EL (cell line): Measurements from ENCODE around the gene CBLN3.
A peak's percentile ranks its signal among the peaks of the same experiment; 100 is the strongest.

Source experiments
- DNase-seq: peaks from one replicate; pipeline ENCODE4 v3.0.0-alpha.2; 2016

Gene CBLN3

GRCh38 chr14:24438223-24439097 is 9.0 kb upstream of the CBLN3 start:
- DNase-seq: no peak

GRCh38 chr14:24437736-24438067 is 8.2 kb upstream of the CBLN3 start:
- no peak for DNase-seq

DNA sequence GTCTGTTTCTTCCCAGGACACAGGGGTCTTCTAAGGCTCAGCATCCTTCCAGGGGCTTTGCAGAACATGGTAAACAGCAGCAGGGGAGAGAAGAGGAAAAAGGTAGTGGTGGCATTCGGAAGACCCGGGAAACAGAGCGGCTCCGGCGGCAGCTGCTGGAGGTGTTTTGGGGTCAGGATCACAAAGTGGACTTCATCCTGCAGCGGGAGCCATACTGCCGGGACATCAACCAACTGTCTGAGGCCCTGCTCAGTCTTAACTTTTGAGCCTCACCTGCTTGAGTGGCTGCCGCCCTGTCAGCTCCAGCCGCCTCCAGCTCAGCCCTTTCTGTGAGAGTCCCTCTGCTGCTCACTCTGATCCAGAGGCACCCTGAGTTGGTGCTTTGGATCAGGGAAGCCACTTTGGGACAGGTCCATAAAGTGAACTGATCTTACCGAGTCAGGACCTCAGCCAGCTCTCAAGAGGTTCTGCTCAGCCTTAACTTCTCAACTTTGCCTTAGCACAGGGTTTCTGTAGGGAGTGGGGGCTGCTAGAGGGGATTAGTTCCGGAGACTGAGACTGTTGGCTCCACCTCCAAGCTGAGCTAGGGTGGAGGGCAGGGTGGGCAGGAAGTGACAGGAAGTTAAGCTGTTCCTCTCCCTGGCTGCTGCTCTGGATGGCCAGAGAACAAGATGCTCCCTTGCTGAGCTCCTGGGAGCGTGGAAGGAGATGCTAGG is 7.7 kb upstream of the CBLN3 start:
- DNase-seq: no peak

DNA sequence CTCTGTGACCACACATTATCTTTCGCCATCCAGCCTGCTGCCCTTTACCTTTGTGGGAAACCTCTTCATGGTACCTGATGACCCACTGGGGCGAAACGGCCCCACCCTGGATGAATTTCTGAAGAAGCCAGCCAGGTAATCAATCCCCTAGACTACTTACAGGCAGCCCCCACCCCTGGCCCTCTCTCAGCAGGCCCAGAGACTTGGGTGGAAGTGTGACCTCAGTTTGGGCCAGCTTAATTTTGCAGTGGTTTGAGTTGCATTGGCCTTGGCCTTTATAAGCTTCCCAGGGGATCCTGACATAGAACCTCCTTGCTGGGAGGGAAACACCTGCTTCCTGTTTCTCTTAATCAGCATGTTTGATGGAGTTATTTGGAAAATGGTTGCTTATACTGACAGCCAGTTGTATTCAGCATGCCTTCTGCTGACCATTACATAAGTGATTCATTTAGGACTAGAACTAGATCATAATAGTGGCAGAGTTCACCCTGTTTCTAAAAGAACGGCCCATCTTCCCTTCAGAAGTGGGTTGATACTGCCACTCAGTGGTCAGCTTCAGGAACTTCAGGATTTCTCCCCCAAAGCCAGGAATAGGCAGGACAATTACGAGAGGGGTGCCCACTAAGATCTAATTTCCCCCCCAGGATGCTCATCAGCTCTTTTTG is 7.0 kb upstream of the CBLN3 start:
- peak; percentile 81 for DNase-seq

- no peak for DNase-seq
Observed at GRCh38 chr14:24435998-24436354, 6.5 kb upstream of the CBLN3 start.

- DNase-seq: no peak
Observed at GRCh38 chr14:24435192-24435810, 5.8 kb upstream of the CBLN3 start.

- DNase-seq: no peak
Observed at GRCh38 chr14:24434676-24435075, 5.2 kb upstream of the CBLN3 start.

GRCh38 chr14:24434036-24434435 is 4.6 kb upstream of the CBLN3 start:
- no peak for DNase-seq

- no peak for DNase-seq
Observed at GRCh38 chr14:24432259-24433131, 3.0 kb upstream of the CBLN3 start.

DNA sequence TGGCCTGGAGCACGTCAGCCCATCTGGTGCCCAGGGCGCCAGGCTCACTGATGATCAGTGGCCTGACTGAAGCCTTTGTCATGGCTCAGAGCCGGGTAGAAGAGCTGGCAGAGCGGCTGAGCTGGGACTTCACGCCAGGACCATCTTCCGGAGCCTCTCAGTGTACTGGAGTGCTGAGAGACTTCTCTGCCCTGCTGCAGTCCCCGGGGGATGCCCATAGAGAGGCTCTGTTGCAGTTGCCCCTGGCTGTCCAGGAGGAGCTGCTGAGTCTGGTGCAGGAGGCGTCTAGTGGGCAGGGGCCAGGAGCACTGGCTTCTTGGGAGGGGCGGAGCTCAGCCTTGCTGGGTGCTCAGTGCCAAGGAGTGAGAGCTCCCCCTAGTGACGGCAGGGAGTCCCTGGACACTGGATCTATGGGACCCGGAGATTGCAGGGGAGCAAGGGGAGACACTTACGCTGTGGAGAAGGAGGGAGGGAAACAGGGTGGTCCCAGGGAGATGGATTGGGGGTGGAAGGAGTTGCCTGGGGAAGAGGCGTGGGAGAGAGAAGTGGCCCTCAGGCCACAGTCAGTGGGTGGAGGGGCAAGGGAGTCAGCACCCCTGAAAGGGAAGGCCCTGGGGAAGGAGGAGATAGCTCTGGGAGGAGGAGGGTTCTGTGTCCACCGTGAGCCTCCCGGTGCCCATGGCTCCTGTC is 2.2 kb upstream of the CBLN3 start:
- peak; percentile 95 for DNase-seq

DNA sequence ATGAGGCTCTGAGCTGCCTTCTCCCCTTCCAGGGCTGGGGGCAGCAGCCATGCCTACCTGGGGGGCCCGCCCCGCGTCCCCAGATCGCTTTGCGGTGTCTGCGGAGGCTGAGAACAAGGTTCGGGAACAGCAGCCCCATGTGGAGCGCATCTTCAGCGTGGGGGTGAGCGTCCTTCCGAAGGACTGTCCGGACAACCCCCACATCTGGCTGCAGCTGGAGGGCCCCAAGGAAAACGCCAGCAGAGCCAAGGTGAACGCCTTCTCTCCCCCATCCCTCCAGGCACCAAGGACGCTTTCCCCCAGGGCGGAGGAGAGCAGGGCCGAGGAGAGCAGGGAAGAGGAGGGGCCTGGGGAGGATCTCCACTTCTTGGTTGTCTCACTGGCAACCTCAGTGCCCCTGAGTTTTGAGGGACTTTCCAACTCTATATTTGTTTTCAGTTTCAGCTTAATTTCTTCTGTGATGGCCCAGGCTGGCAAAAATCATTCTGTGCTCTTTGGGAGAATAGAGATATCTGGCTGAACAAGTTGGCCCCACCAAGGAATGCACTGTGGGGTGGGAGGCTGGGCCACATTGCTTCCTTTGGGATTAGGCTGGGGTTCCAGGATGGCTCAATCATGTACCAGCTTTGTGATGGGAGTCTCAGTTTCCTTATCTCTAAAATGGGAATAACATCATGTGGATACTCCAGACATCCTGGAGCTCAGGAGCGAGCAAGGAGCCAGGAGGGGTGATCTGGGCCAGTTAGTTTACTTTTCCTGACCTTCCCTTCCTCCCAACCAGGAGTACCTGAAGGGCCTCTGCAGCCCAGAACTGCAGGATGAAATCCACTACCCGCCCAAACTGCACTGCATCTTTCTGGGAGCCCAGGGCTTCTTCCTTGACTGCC is 1.5 kb upstream of the CBLN3 start:
- DNase-seq: peak; percentile 69

DNA sequence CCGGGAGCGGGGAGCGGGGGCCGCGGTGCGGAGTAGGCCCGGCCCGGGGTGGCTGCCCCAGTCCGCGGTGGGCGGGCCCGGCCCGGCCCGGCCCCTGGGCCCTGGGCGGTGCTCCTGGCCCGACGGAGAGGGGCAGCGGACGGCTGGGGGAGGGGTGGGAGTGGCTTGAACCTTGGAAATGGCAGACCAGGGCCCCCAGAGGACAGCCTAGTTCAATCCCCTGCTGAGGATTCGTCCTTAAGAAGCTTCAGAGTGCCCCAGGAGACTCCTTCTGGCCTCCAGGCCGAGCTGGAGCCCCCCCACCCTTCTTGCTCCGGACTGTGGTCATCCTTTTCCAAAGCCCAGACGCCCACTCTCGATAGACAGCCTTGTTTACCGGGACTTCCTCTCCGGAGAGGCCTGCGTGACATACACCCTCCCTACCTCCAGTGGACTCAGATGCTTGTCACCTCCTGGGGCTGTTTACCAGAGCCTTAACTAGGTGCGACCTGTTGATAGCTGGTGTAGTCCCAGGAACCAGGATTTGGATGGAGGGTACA is 744 bp upstream of the CBLN3 start:
- DNase-seq: peak; percentile 86

DNA sequence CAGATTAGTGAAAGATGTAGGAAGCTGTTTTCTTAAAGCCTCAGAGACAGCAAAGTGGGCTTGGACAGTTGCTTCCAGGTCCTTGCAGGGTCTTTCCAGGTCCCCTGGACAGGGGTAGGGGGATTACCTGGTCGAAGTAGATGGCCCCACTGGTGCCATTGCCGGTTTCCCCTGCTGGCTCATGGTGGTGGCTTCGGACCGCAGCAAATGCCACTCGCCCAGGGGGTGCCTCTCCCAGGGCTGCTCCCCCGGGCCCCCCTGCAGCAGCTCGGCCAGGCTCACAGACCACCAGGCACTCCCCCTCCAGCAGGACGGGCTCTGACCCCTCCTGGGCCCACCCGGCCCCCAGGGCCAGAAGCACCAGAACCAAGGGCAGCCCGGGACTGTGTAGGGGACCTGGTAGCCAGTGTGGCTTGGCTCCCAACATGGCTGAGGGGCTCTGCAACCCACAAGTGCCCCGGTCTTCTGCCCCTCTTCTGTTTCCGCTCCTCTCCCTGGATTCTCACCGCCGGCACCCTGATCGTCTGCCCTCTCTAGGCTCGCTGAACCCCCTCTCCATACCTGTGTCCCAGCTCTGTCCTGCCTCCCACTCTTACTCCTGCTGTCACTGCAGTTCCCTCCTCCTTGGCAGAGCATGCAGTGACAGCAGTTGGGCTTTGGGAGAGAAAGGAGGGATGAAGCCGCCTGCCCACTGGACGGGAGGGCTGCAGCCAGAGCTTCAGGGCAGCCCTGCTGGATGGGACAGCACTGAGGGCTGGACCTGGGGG is 657 bp downstream of the CBLN3 start:
- no peak for DNase-seq

DNA sequence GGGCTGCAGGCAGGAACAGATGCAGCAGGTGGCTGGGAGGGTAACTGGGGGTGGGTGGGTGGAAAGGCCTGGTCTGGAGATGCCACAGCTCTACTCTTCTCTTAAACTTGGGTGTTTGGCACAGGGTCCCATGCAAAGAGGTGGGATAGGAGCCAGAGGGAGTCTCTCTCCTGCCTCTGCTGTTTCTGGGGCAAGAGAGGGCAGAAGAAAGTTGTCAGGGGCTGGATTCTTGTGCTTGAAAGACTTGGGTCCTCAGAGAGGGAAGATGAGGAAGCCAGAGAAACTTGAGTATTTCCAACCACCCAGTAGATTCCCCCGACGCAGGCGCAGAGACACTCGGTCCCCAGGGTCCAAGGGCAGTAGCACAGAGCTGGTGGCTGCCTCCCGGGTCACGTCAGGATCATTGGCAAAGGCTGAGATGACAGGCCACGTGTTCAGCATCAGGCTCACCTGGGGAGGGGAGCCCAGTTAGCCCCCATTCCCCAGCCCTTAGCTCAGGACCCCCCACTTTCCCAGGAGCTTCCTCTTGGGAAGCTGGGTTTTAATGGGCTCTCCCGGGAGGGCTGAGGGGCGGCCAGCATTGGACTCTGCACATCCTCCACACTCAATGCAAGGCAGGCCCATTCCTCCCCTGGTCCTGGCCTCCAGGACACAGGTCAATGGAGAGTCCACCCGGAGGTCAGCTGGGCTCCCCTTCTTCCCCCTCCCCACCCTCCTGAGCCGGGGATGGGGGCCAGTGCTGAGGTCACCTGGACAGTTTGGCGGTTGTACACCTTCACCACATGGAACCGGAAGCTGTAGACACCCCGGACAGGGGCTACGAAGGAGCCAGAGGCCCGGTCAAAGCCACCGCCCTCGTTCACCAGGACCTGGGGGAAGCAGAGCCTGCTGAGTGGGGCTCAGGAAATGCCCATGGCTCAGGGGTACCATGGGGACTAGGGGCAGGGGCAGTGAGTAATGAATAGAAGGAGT is 1.6 kb downstream of the CBLN3 start:
- no peak for DNase-seq

DNA sequence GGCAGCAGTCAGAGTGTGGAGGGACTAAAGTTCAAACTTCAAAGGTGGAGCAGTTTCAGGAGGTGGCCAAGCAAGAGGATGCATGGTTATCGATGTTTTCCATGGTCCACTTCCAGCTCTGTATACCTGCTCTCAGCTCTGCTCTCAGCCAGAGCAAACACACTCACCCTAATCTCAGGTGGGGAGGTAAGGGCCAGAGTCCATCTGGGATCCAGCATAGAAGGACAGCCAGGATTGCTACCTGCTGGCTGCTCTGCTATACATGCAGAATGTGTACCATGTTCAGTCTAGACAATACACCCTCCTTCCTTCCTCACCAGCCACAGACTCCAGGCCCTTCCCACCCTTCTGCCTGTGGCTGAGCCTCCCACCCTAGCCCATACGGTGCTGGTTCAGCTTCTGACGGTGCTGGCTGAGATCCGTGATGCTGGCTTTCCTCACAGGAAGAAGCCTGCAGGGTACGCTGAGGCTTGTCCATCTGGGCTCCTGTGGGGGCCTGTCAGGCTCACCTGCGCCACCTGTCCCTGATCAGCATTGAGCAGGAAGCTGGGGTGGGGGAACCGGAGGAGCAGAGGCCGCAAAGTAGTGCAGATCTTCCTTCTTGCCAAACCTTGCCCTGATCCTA is 2.4 kb downstream of the CBLN3 start:
- no peak for DNase-seq

- no peak for DNase-seq
Observed at GRCh38 chr14:24426150-24426911, 3.1 kb downstream of the CBLN3 start.

DNA sequence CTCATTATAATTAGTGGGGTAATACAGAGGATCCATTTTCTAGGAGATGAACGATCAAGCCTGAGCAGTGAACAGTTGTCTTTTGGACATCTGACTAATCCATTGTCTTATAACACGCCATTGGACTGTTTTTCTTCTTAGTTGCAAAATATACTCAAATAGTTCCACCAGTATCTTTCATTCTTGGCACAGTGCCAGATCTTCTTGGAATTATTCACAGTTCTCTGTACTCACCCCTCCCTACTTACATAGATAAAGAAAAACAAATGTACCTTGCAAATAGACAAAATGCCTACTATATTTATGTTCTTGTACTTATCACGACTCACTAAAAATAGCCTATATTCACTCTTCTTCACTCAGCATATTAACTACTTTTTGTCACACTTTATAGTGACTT is 3.8 kb downstream of the CBLN3 start:
- peak; percentile 69 for DNase-seq
